Caco-2 (cell line): ENCODE results near the gene ZNF174. TPM values are rescaled to one million over a fixed set of nuclear protein-coding genes. Genes with fewer than 3 reads are reported as not detected.

Experiments
- BruUV-seq: library from RNA; stranded (reverse); fragments of 400-500 nt; replicated peaks from 2 replicates; lab custom pipeline; 2021; lab: Mats Ljungman, UMichigan
- CTCF ChIA-PET: fragments of 300-600 bp; sonication (Branson Sonifier 250); formaldehyde crosslinking; loops from one replicate; lab custom pipeline; 2022; ENCODE audit warnings: antibody characterized with exemption; lab: Charles Lee
- POLR2A ChIA-PET: fragments of 300-600 bp; sonication (Branson Sonifier 250); formaldehyde crosslinking; loops from one replicate; lab custom pipeline; 2022; ENCODE audit warnings: antibody characterized with exemption; lab: Charles Lee
- DNase-seq, 2 experiments: peaks; one replicate each; pipeline versions ENCODE4 v3.0.0 to v3.0.0-alpha.2; 2020 to 2022
- H3K27me3 ChIP-seq: replicated peaks from 2 replicates; pipeline ENCODE4 v1.6.0; 2011; ENCODE audit warnings: low read length; ENCODE audit not compliant: control insufficient read depth, insufficient read depth
- H3K36me3 ChIP-seq: 2 replicates; pipeline ENCODE4 v1.5.1; 2011; ENCODE audit warnings: low read length; ENCODE audit not compliant: control insufficient read depth, insufficient read depth
- H3K4me1 ChIP-seq: fragments of 250-450 bp; sonication (Bioruptor Pico); 2 replicates; pipeline ENCODE4 v1.5.1; 2020; ENCODE audit warnings: mild to moderate bottlenecking
- H3K4me3 ChIP-seq: 2 replicates; pipeline ENCODE4 v1.5.1; 2011; ENCODE audit warnings: low read depth, mild to moderate bottlenecking, control low read depth, low read length
- H3K9me3 ChIP-seq: fragments of 250-450 bp; sonication (Bioruptor Pico); 2 replicates; pipeline ENCODE4 v1.5.1; 2020; ENCODE audit warnings: mild to moderate bottlenecking, moderate library complexity
- H3K27ac Mint-ChIP-seq: one replicate; pipeline ENCODE4 v1.8.0; 2022; ENCODE audit warnings: mixed read lengths; ENCODE audit not compliant: unreplicated experiment
- H3K27me3 Mint-ChIP-seq: one replicate; pipeline ENCODE4 v1.8.0; 2022; ENCODE audit warnings: mixed read lengths; ENCODE audit not compliant: insufficient read depth, unreplicated experiment
- H3K36me3 Mint-ChIP-seq: one replicate; pipeline ENCODE4 v1.8.0; 2022; ENCODE audit warnings: mild to moderate bottlenecking, mixed read lengths; ENCODE audit not compliant: insufficient read depth, unreplicated experiment
- H3K4me1 Mint-ChIP-seq: one replicate; pipeline ENCODE4 v1.8.0; 2022; ENCODE audit warnings: low read depth, mixed read lengths; ENCODE audit not compliant: unreplicated experiment
- H3K4me3 Mint-ChIP-seq: one replicate; pipeline ENCODE4 v1.8.0; 2022; ENCODE audit warnings: mild to moderate bottlenecking, moderate library complexity, mixed read lengths; ENCODE audit not compliant: unreplicated experiment
- H3K9me3 Mint-ChIP-seq: one replicate; pipeline ENCODE4 v1.8.0; 2022; ENCODE audit warnings: mixed read lengths; ENCODE audit not compliant: unreplicated experiment
- CTCF ChIP-seq, 2 experiments: fragments of 200-600 bp in 1 of 2; IDR thresholded peaks; 1 replicate in 1 of 2; 2 replicates in 1 of 2; pipeline versions ENCODE4 v1.5.1 to v1.8.0; 2011 to 2022; ENCODE audit warnings: antibody characterized with exemption in 1 of 2, control low read depth in 1 of 2, inconsistent platforms in 1 of 2, low read depth in 1 of 2, low read length in 1 of 2, mild to moderate bottlenecking in 1 of 2, moderate library complexity in 1 of 2; ENCODE audit not compliant: insufficient read depth in 1 of 2, severe bottlenecking in 1 of 2, unreplicated experiment in 1 of 2
- intact Hi-C: fragments of 100-400 bp; cut with micrococcal nuclease; formaldehyde crosslinking; loops from one replicate; pipeline ENCODE4 v1.10.0; 2022; ENCODE audit not compliant: unreplicated experiment
- total RNA-seq: library from RNA; stranded (reverse); gene quantifications from 2 replicates; pipeline ENCODE4 v1.2.3, GENCODE V29; 2022

ZNF174 gene
- total RNA-seq, 1 experiment from 2014 or later = 11.9 TPM

DNA sequence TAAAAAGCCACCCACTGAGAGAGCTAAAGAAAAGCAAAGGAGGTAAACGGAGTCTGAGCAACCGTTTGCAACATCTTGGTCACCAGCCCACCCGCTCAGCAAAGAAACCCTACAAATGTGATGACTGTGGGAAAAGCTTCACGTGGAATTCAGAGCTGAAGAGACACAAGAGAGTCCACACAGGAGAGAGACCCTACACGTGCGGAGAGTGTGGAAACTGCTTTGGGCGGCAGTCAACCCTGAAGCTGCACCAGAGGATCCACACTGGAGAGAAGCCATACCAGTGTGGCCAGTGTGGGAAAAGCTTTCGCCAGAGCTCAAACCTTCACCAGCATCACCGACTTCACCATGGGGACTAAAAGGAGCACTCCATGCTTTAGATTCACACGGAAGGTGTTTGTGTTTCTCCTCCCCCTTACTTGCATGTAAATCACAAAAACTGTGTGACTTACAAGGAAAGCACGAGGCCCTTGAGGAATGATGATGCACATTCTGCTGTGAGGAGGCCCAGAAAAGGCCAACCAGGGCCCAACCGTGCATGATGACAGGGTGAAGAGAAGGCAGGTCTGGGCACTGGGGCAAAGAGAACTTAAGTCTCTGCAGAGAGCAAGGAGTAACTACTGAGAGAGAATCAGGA lies 7.7 kb downstream of the ZNF174 start:
- Histone ChIP-seq H3K4me3 (no peak overlapping the region), H3K27me3 (no peaks in the 10 kb centered on the region), H3K9me3 (peaks cover 23% of the 10 kb centered on the region), H3K36me3 (peaks cover 10% of the 10 kb centered on the region), H3K4me1 (no peaks in the 10 kb centered on the region)
- intact Hi-C loops = loop anchor here (10.0 kb wide), 1 partner anchor 124 kb away; the partner anchor contains the start of gene ZNF263
- peaks cover 46% of the 10 kb centered on the region for H3K36me3 Mint-ChIP-seq
- no TSS peak for BruUV-seq
- TF ChIP-seq CTCF (IDR thresholded peaks at IDR 0.05; ENCODE audit: insufficient read depth in 1 of 2, low read depth in 1 of 2, low read length in 1 of 2, severe bottlenecking in 1 of 2, unreplicated experiment in 1 of 2) = no peak
- no peak overlapping the region for H3K27ac Mint-ChIP-seq
- H3K4me1 Mint-ChIP-seq = no peaks in the 10 kb centered on the region
- H3K9me3 Mint-ChIP-seq = peaks cover 9% of the 10 kb centered on the region
- H3K27me3 Mint-ChIP-seq = no peaks in the 10 kb centered on the region
- ChIA-PET POLR2A (no interaction called here), CTCF (no interaction called here)
- DNase-seq = no peak
- H3K4me3 Mint-ChIP-seq = no peak overlapping the region

DNA sequence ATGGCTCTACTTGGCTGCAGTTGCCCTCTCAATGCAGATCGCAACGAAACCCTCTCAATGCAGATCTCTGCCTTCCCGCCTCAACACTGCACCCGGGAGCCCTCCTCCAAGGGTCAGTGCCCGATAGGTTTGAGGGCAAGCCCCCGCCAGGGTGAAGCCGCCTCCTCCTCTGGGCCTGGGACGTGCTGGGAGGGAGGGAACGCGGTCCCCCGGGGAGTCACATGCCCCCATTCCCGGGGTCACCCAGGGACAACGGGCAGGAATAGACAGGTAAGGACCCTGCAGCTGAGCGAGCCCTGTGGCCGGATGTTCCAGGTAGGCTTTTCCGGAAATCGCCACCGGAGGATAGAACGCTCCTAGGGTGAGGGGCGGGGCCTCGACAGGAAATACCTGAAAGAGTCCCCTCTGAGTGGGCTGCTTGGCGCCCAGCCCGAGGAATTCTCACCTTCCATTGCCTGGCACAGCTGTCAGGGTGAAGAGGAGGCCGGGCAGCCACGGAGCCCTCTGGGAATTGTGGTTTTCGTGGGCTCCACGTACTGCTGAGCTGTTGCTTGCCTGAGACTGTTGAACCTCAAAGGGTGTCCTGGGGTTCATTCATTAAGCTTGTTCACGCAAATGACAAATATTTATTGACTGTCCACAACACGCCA lies 12.8 kb downstream of the ZNF174 start:
- H3K9me3 ChIP-seq = peaks cover 7% of the 10 kb centered on the region
- Mint-ChIP-seq H3K4me1 (no peaks in the 10 kb centered on the region), H3K27ac (no peak overlapping the region), H3K27me3 (no peaks in the 10 kb centered on the region), H3K9me3 (peaks cover 5% of the 10 kb centered on the region), H3K36me3 (peaks cover 10% of the 10 kb centered on the region), H3K4me3 (no peak overlapping the region)
- no peak overlapping the region for H3K4me3 ChIP-seq
- H3K27me3 ChIP-seq = no peaks in the 10 kb centered on the region
- BruUV-seq = no TSS peak
- ChIA-PET POLR2A (no interaction called here), CTCF (no interaction called here)
- no peak for TF ChIP-seq CTCF (IDR thresholded peaks at IDR 0.05; ENCODE audit: insufficient read depth in 1 of 2, low read depth in 1 of 2, low read length in 1 of 2, severe bottlenecking in 1 of 2, unreplicated experiment in 1 of 2)
- no peak for DNase-seq
- intact Hi-C loops = no loop called here
- no peaks in the 10 kb centered on the region for H3K4me1 ChIP-seq
- peaks cover 2% of the 10 kb centered on the region; the same call in 1 of the 2 replicates for H3K36me3 ChIP-seq

- BruUV-seq = no TSS peak
- ChIA-PET CTCF (no interaction called here), POLR2A (no interaction called here)
- Mint-ChIP-seq H3K27ac (no peak overlapping the region), H3K27me3 (no peaks in the 10 kb centered on the region), H3K4me1 (no peaks in the 10 kb centered on the region), H3K36me3 (no peaks in the 10 kb centered on the region), H3K4me3 (no peak overlapping the region), H3K9me3 (no peaks in the 10 kb centered on the region)
- DNase-seq = no peak
- intact Hi-C loops = no loop called here
- Histone ChIP-seq H3K27me3 (no peaks in the 10 kb centered on the region), H3K4me3 (no peak overlapping the region), H3K9me3 (no peaks in the 10 kb centered on the region), H3K36me3 (no peaks in the 10 kb centered on the region), H3K4me1 (no peaks in the 10 kb centered on the region)
- no peak for TF ChIP-seq CTCF (IDR thresholded peaks at IDR 0.05; ENCODE audit: insufficient read depth in 1 of 2, low read depth in 1 of 2, low read length in 1 of 2, severe bottlenecking in 1 of 2, unreplicated experiment in 1 of 2)
Measured at GRCh38 chr16:3431779-3432219, 30.8 kb downstream of the ZNF174 start.
